Superior temporal gyrus (tissue), 1 donor: ENCODE measurements around the gene KRTAP10-10.
"Not testable (repeated sequence)": the region's sequence is repeated elsewhere in the genome, so short reads cannot be mapped to it uniquely, and the experiment has no call there.

Experiments used
- DNase-seq: peaks from one replicate; pipeline ENCODE4 v3.0.0-alpha.2; 2016; ENCODE audit errors: extremely low spot score

Gene KRTAP10-10

DNA sequence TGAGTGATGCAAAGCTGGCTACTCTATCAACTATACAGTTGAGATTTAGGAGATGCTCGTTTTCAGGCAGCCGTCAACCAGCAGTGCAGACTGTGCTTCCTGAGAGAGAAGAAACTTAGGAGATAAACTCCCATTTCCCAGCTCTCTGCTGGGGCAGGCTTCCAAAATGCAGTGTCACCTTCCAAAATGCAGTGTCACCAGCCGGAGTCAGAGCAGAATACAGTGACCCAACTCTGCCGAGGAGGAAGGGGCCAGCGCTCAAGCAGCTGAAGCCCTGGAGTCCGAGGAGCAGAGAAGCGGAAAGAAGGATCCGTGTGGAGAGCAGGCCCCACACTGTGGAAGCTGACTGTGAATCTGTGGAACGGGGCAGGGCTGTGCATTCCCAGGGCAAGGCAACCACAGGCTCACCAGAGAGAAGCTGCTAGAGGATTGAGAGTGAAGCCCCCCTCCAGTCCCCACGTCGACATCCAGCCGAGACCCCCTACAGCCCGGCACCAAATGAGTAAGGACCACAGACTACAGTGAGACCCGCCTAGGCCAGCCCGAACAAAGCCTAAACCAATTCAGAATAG, 45.5 kb downstream of the KRTAP10-10 start:
- no peak for DNase-seq

DNA sequence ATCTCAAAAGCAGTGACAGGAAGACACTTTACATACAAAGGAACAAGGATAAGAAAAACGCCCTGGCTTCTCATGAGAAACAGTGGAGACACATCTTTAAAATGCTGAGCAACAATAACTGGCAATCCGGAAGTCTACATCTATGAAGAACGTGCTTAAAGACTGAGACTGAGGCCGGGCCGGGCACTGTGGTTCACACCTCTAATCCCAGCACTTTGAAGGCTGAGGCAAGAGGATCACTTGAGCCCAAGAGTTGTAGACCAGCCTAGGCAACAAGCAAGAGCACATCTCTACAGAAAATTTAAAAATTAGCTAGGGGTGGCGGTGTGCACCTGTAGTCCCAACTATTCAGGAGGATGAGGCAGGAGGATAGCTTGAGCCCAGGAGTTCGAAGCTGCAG, 46.9 kb downstream of the KRTAP10-10 start:
- DNase-seq: no peak

DNA sequence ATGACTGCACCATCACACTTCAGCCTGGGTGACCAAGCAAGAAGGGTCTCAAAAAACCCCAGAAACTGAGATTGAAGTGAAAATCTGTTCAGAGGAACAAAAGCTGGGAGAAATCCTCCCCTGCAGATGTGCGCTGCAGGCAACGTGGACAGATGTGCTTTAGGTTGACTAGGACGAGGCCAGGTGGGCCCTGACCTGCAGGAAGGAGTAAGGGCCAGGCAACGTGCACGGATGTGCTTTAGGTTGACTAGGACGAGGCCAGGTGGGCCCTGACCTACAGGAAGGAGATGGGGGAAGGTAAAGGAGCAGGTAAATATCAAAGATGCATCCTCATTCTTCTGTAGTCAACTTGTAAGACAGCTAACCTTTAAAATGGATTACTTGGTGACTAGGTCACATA, 47.3 kb downstream of the KRTAP10-10 start:
- no peak for DNase-seq

DNA sequence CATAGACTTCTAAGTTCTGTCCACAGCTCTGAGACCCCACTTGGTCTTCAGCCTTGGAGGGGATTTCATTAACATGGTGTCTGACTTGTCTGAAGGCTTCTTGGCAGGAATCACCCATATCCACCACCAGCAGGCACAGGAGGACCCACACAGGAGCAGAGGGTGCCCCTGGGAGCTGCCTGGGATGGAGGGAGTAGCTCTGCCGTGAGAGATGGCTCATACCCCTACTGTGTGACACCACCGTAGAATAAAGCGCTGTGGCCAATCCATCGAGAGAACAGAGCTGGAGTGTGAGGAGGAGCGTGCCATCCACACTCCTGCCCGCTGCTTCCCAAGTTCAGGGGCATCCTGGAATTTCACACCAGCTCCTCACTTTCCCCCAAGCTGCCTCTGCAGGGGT, 47.9 kb downstream of the KRTAP10-10 start:
- DNase-seq: not testable (repeated sequence)

DNA sequence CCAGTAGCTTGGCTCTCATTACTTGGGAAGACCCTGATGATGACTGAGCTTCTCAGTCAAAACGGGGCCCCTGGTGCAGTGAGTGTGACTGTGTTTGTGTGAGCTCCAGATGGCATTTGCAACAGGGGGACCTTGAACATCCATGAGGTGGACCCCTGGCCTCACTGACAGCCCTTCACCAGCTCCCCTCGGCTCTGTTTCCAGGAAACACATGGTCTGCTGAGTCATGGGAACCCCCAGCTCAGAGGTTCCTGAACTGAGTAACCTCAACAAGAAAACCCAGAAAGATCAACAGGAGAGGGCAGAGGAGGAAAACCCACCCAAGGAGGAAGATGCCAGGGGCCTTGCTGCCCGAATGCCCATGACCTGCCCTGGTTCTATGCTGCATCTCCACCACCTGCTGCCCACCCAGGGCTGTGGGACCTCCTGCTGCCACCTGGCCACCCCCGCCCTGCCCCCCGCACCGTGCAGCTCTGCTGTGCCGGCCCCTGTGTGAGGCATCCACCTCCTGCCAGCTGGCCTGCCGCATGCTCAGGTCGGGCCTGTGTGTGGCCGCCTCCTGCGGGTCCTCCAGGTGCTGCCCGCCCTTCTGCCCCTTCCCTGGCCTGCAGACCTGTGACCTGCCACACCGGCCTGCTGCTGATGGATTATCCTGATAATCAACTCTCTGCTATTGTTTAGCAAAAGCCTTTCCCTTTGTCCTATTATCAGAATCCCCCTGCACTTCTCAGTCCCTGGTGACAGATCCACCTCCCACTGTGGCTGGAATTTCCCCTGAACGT, 49.0 kb downstream of the KRTAP10-10 start:
- DNase-seq: no peak

DNA sequence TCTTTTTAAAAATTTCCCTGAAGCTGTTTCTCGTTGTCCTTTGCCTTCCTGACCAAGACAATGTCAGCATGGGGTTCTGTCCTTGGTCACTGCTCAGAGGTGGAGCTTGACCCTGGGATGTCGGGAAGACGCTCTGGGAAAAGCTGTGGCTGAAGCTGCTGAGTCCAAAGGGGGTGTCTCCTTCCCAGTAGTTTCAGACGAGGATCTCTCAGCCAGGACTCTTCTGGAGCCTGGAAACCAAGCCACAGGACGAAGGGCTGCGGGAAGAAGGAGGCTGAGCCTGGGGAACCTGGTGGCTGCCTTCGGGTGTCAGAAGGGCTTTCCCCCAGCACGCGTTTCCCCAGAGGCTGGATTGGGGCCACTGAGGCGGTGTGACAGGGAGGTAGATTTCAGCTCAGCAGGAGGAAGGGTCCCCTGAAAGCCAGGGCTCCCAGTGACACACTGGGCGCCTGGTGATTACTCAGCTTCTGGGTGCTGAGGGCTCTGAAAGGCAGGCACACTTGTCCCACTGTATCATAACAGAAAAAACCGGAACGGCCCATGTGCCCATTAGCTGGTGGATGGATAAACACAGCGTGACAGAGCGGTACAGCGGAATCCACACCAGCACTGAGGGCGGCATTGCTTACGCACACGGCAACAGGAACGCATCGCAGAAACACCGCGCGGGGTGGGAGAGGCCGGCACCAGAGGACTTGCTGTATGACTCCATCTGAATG, 49.8 kb downstream of the KRTAP10-10 start:
- no peak for DNase-seq

DNA sequence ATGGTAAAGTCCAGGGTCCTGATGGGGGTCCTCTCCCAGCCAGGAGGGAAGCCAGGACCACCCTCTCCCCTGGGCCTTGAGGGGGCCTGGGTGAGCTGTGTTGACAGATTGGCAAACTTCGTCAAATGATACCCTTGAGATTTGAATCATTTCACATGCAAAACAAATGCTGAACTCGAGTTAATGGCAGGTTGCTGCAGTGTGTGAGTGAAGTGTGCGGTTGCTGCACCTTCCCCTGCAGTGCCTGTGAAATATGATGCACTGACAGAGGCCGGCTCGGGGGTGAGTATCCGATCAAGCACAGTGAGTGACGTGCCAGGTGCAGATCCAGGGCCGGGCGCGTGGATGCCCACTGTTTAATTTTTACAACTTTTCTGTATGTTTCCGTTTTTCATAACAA, 50.5 kb downstream of the KRTAP10-10 start:
- no peak for DNase-seq
